HepG2 (cell line): ENCODE data around the gene TPSAB1. TPM values are rescaled to one million over a fixed set of nuclear protein-coding genes. Genes with fewer than 3 reads are reported as not detected.

Experiments used
- ATAC-seq: fragments of 200-7000 bp; cut with Tn5 transposase; 3 replicates; pipeline ENCODE4 v1.9.1; 2020; ENCODE audit warnings: mild to moderate bottlenecking, moderate library complexity
- BruUV-seq: library from RNA; stranded (reverse); fragments of 400-500 nt; replicated peaks from 2 replicates; lab custom pipeline; 2021; lab: Mats Ljungman, UMichigan
- CTCF ChIA-PET: fragments of 300-600 bp; formaldehyde crosslinking; extraction: SDS; loops from one replicate; lab custom pipeline; 2021; ENCODE audit warnings: low total read pairs, inconsistent platforms, low intra/inter-chr PET ratio; lab: Yijun Ruan, JAX
- POLR2A ChIA-PET: fragments of 350-600 bp; sonication (Branson Sonifier 250); formaldehyde crosslinking; loops from one replicate; lab custom pipeline; 2020; ENCODE audit warnings: antibody characterized with exemption, inconsistent platforms; lab: Yijun Ruan, JAX
- DNase-seq: peaks from one replicate; pipeline ENCODE4 v3.0.0-alpha.2; 2015; ENCODE audit warnings: low spot score
- FAIRE-seq: peaks from 3 replicates; lab custom pipeline; 2011; peaks lifted over from hg19 to GRCh38; lab: Jason Lieb, UNC
- H2AFZ ChIP-seq: one replicate; pipeline ENCODE4 v1.6.1; 2011; ENCODE audit warnings: low read length, inconsistent platforms
- H3K27ac ChIP-seq: fragments of 300-600 bp; 3 replicates; pipeline ENCODE4 v1.8.0; 2011; ENCODE audit warnings: mixed run types, mild to moderate bottlenecking, mixed read lengths, low read length, inconsistent platforms; ENCODE audit not compliant: insufficient read depth; ENCODE audit errors: extremely low read length
- H3K27me3 ChIP-seq, 2 experiments: fragments of 200-600 bp in 1 of 2; 2 replicates in 1 of 2; 3 replicates in 1 of 2; pipeline versions ENCODE4 v1.6.0 to v1.8.0; 2011; ENCODE audit warnings: low read length in 2 of 2, mild to moderate bottlenecking in 2 of 2, moderate library complexity in 2 of 2, inconsistent platforms in 1 of 2; ENCODE audit not compliant: insufficient read depth in 2 of 2, control insufficient read depth in 1 of 2
- H3K36me3 ChIP-seq, 2 experiments: fragments of 200-600 bp in 1 of 2; replicated peaks in 1 of 2; 2 replicates in 1 of 2; 3 replicates in 1 of 2; pipeline versions ENCODE4 v1.5.1 to v1.8.0; 2011; ENCODE audit warnings: low read length in 2 of 2, inconsistent platforms in 1 of 2; ENCODE audit not compliant: insufficient read depth in 2 of 2, control insufficient read depth in 1 of 2
- H3K4me1 ChIP-seq: 2 replicates; pipeline ENCODE4 v1.5.1; 2012; ENCODE audit warnings: low read length, inconsistent platforms; ENCODE audit not compliant: insufficient read depth
- H3K4me2 ChIP-seq: 2 replicates; pipeline ENCODE4 v1.6.0; 2011; ENCODE audit warnings: low read depth, low read length, inconsistent platforms
- H3K4me3 ChIP-seq, 3 experiments: fragments of 200-600 bp in 1 of 3; sonication (generic), shearing (Covaris generic) in 1 of 3; replicated peaks in 1 of 3; 2 replicates each; pipeline ENCODE4 v1.5.1; 2011 to 2016; ENCODE audit warnings: low read length in 3 of 3, inconsistent platforms in 2 of 3, low read depth in 2 of 3, mild to moderate bottlenecking in 2 of 3, control low read depth in 1 of 3, mixed read lengths in 1 of 3; ENCODE audit not compliant: insufficient read depth in 1 of 3
- H3K79me2 ChIP-seq: one replicate; pipeline ENCODE4 v1.6.1; 2011; ENCODE audit warnings: low read length, inconsistent platforms; ENCODE audit not compliant: insufficient read depth
- H3K9ac ChIP-seq: 2 replicates; pipeline ENCODE4 v1.6.0; 2011; ENCODE audit warnings: mild to moderate bottlenecking, low read depth, low read length, inconsistent platforms; ENCODE audit not compliant: insufficient read depth
- H3K9me3 ChIP-seq: 2 replicates; pipeline ENCODE4 v1.5.1; 2012; ENCODE audit warnings: mild to moderate bottlenecking, low read length
- H4K20me1 ChIP-seq: 2 replicates; pipeline ENCODE4 v1.6.0; 2011; ENCODE audit warnings: inconsistent platforms, mild to moderate bottlenecking, low read length, moderate library complexity; ENCODE audit not compliant: insufficient read depth
- ATF1 ChIP-seq: IDR thresholded peaks from 2 replicates; pipeline ENCODE4 v1.6.1; 2016; ENCODE audit warnings: mild to moderate bottlenecking, control low read depth
- BCL3 ChIP-seq: sonication (generic); formaldehyde crosslinking; IDR thresholded peaks from 2 replicates; pipeline ENCODE4 v1.5.1; 2020; ENCODE audit warnings: mild to moderate bottlenecking, missing genetic modification reagents, moderate library complexity
- CEBPZ ChIP-seq: IDR thresholded peaks from 2 replicates; pipeline ENCODE4 v1.6.1; 2012; ENCODE audit warnings: low read length, improper control_type of control experiment
- GPN1 ChIP-seq: sonication (generic); formaldehyde crosslinking; IDR thresholded peaks from 2 replicates; pipeline ENCODE4 v1.5.1; 2020; ENCODE audit warnings: missing genetic modification reagents, borderline replicate concordance
- GTF3A ChIP-seq: sonication (generic); formaldehyde crosslinking; conservative IDR thresholded peaks from 2 replicates; pipeline ENCODE4 v1.4.0; 2020; ENCODE audit warnings: mild to moderate bottlenecking, missing genetic modification reagents
- HES4 ChIP-seq: sonication (generic); formaldehyde crosslinking; IDR thresholded peaks from 2 replicates; pipeline ENCODE4 v1.9.0; 2021; ENCODE audit warnings: mild to moderate bottlenecking, missing genetic modification reagents, borderline replicate concordance
- HNRNPUL1 ChIP-seq: fragments of 200-400 bp; formaldehyde crosslinking; IDR thresholded peaks from 2 replicates; pipeline ENCODE4 v1.6.1; 2017; ENCODE audit warnings: low read depth, mild to moderate bottlenecking, low read length, moderate library complexity
- JUND ChIP-seq: sonication (generic); formaldehyde crosslinking; IDR thresholded peaks from 2 replicates; pipeline ENCODE4 v1.8.0; 2022; ENCODE audit warnings: mild to moderate bottlenecking, missing genetic modification reagents
- POLR2AphosphoS5 ChIP-seq: IDR thresholded peaks from 2 replicates; pipeline ENCODE4 v1.6.1; 2012; ENCODE audit warnings: low read depth, low read length
- RCOR2 ChIP-seq: IDR thresholded peaks from 2 replicates; pipeline ENCODE4 v1.6.1; 2016; ENCODE audit warnings: missing biosample characterization, missing genetic modification reagents
- RFX5 ChIP-seq: IDR thresholded peaks from 2 replicates; pipeline ENCODE4 v1.6.1; 2011; ENCODE audit warnings: low read depth, low read length, improper control_type of control experiment
- SRF ChIP-seq: IDR thresholded peaks from 2 replicates; pipeline ENCODE4 v1.6.1; 2011; ENCODE audit warnings: mild to moderate bottlenecking, low read depth, low read length, moderate library complexity
- TOE1 ChIP-seq: sonication (generic); formaldehyde crosslinking; IDR thresholded peaks from 2 replicates; pipeline ENCODE4 v1.4.0; 2020; ENCODE audit warnings: mild to moderate bottlenecking, missing genetic modification reagents
- YY1 ChIP-seq: IDR thresholded peaks from 2 replicates; pipeline ENCODE4 v1.6.1; 2011; ENCODE audit warnings: low read length, low read depth, moderate library complexity, mild to moderate bottlenecking; ENCODE audit not compliant: insufficient read depth, insufficient replicate concordance
- ZBTB44 ChIP-seq: sonication (generic); formaldehyde crosslinking; IDR thresholded peaks from 2 replicates; pipeline ENCODE4 v1.4.0; 2020; ENCODE audit warnings: missing genetic modification reagents
- ZBTB8A ChIP-seq: sonication (generic); formaldehyde crosslinking; IDR thresholded peaks from 2 replicates; pipeline ENCODE4 v1.4.0; 2020; ENCODE audit warnings: mild to moderate bottlenecking, low read depth, missing genetic modification reagents, borderline replicate concordance
- ZIK1 ChIP-seq: sonication (generic); formaldehyde crosslinking; IDR thresholded peaks from 2 replicates; pipeline ENCODE4 v1.5.0; 2020; ENCODE audit warnings: mild to moderate bottlenecking, low read depth, missing genetic modification reagents, borderline replicate concordance
- ZNF207 ChIP-seq: fragments of 450-650 bp; IDR thresholded peaks from 2 replicates; pipeline ENCODE4 v1.6.1; 2016; ENCODE audit warnings: antibody characterized with exemption, borderline replicate concordance
- WGBS: methylation state at CpG from one replicate; pipeline ENCODE4 v1.1.6; 2017; ENCODE audit warnings: low lambda C conversion rate; 5-methylcytosine and 5-hydroxymethylcytosine counted together
- in situ Hi-C: cut with HindIII; loops from 2 replicates; pipeline ENCODE4 v1.10.0; 2017; ENCODE audit warnings: low pct_unique_long_range_greater_than_20kb; ENCODE audit not compliant: extremely low pct_ligation_motif_present
- intact Hi-C: fragments of 100-400 bp; cut with micrococcal nuclease; formaldehyde crosslinking; loops from one replicate; pipeline ENCODE4 v1.10.0; 2022; ENCODE audit not compliant: unreplicated experiment
- polyA plus RNA-seq, 8 experiments: library from polyadenylated mRNA; depleted of rRNA in 3 of 8; stranded (reverse) in 7 of 8; unstranded in 1 of 8; fragments of >200 nt; fragmentation: Illumina TruSeq in 4 of 8; extraction: Trizol in 4 of 8; gene quantifications; 2 replicates each; pipeline versions ENCODE4 v1.2.1 to v1.2.3, GENCODE V29; 2011 to 2016; ENCODE audit warnings: low read depth in 4 of 8, missing spikeins in 1 of 8, mixed read lengths in 1 of 8; ENCODE audit not compliant: insufficient read depth in 1 of 8
- total RNA-seq, 5 experiments: library from RNA; depleted of rRNA; stranded (reverse); fragments of >200 nt; fragmentation: Illumina TruSeq; extraction: Trizol; gene quantifications; 2 replicates each; pipeline ENCODE4 v1.2.3, GENCODE V29; 2016; ENCODE audit warnings: low read depth in 1 of 5

The TPSAB1 gene
- total and polyA plus RNA-seq, 2 of the 13 experiments (the other 11 are each of a cell fraction or from before 2014, with no cell fraction given): 0.12 TPM; not detected in 1

GRCh38 chr16:1215574-1216295 lies 24.8 kb upstream of the TPSAB1 start (continued):
- TF ChIP-seq TOE1 (CRISPR knock-in tag): no peak

GRCh38 chr16:1216296-1216619 lies 24.2 kb upstream of the TPSAB1 start:
- POLR2A ChIA-PET: no interaction called here
- Histone ChIP-seq H3K79me2 (no peaks in the 10 kb centered on the region), H3K4me2 (no peak overlapping the region), H2AFZ (no peak overlapping the region), H4K20me1 (no peaks in the 10 kb centered on the region), H3K9ac (no peak overlapping the region), H3K9me3 (no peaks in the 10 kb centered on the region), H3K36me3 (no peaks in the 10 kb centered on the region; a peak in 1 of 5 replicates), H3K4me3 (no peak overlapping the region), H3K4me1 (no peaks in the 10 kb centered on the region), H3K27ac (no peak overlapping the region), H3K27me3 (no peaks in the 10 kb centered on the region)
- BruUV-seq: no TSS peak
- intact Hi-C loops (no loop called here), in situ Hi-C loops (loop anchor here (25.0 kb wide), 1 partner anchor 404 kb away; the partner anchor contains the start of gene GNG13)
- FAIRE-seq (no peak), DNase-seq (no peak), ATAC-seq (no peak)
- CTCF ChIA-PET: no interaction called here
- 56% methylated on average over 7 of the region's 12 CpGs for WGBS
- no peak for TF ChIP-seq RCOR2 (CRISPR knock-in tag)
- no peak for TF ChIP-seq RFX5
- TF ChIP-seq GPN1 (CRISPR knock-in tag): no peak
- TF ChIP-seq GTF3A (CRISPR knock-in tag): no peak
- no peak for TF ChIP-seq JUND
- no peak for TF ChIP-seq ZBTB8A (CRISPR knock-in tag)
- TF ChIP-seq YY1: no peak
- no peak for TF ChIP-seq SRF
- TF ChIP-seq POLR2AphosphoS5: no peak
- no peak for TF ChIP-seq HES4 (CRISPR knock-in tag)
- TF ChIP-seq ZIK1 (CRISPR knock-in tag): no peak
- no peak for TF ChIP-seq HNRNPUL1
- TF ChIP-seq ZBTB44 (CRISPR knock-in tag): no peak
- TF ChIP-seq BCL3 (CRISPR knock-in tag): no peak
- TF ChIP-seq CEBPZ: no peak
- no peak for TF ChIP-seq ATF1
- TF ChIP-seq ZNF207: no peak
